ENCODE results near the gene AGAP1. TPM values are rescaled to one million over a fixed set of nuclear protein-coding genes. Genes with fewer than 3 reads are reported as not detected.

Gene AGAP1
- total RNA-seq, 3 donors from 2014 or later (not counting 1 experiment from before 2014, with no cell fraction given), result 42.0 to 56.4 (median 45.7) TPM

DNA sequence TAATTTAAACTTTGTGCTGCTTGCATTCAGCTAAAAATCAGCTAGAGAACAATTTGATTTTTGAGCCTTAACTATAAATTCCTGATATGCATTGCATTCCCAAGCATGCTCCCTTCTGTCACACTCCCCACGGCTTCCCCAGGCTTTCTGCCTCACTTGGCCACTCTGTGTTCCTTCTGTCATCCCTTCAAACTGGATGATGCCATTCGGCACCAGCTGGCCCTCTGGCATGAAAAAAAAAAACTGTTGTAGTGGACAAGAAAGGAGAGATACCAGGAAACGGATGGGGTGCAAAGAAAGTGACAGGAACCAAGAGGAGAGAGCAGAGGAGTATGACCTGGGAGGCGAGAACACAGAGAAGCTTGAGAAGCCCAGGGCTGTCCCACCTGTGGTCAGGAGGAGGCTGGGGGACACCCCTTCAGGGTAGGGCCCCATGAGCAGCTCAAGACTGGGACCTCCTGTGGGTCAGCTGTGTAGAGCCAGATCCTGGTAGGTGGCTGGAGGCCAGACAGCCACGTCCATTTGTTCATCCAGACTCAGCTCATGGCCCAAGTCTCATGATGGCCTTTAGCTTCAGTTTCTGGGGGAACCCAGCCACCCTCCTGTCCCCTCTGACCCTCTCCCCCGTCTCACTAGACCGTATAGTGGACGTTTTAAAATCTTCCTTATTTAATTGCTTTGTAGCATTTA, 462.6 kb downstream of the AGAP1 start:
- TF ChIP-seq, protein P1, sequence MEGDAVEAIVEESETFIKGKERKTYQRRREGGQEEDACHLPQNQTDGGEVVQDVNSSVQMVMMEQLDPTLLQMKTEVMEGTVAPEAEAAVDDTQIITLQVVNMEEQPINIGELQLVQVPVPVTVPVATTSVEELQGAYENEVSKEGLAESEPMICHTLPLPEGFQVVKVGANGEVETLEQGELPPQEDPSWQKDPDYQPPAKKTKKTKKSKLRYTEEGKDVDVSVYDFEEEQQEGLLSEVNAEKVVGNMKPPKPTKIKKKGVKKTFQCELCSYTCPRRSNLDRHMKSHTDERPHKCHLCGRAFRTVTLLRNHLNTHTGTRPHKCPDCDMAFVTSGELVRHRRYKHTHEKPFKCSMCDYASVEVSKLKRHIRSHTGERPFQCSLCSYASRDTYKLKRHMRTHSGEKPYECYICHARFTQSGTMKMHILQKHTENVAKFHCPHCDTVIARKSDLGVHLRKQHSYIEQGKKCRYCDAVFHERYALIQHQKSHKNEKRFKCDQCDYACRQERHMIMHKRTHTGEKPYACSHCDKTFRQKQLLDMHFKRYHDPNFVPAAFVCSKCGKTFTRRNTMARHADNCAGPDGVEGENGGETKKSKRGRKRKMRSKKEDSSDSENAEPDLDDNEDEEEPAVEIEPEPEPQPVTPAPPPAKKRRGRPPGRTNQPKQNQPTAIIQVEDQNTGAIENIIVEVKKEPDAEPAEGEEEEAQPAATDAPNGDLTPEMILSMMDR (IDR thresholded peaks at IDR 0.05), result no peak
- H3K36me3 ChIP-seq (ENCODE audit: control insufficient read depth, insufficient read depth, low read length), result no peaks in the 10 kb centered on the region
- no peak overlapping the region for H3K4me3 ChIP-seq (ENCODE audit: low read length)
- H3K9me3 ChIP-seq (ENCODE audit: control insufficient read depth, insufficient read depth, low read length), result no peaks in the 10 kb centered on the region
- H3K4me1 ChIP-seq (ENCODE audit: control insufficient read depth, insufficient read depth, low read length), result peaks cover 26% of the 10 kb centered on the region
- Mint-ChIP-seq H3K4me3 (no peak overlapping the region), H3K9me3 (no peaks in the 10 kb centered on the region), H3K27me3 (ENCODE audit: low read depth in 2 of 2) (no peaks in the 10 kb centered on the region), H3K27ac (no peak overlapping the region), H3K36me3 (no peaks in the 10 kb centered on the region), H3K4me1 (peaks cover 21 to 39% of the 10 kb centered on the region in 2 donors)
- no peak overlapping the region for H3K27ac ChIP-seq (ENCODE audit: low read length)
- 80% methylated on average over 8 of the region's 8 CpGs for WGBS (ENCODE audit: insufficient coverage)
- ATAC-seq (no peak), DNase-seq (no peak)
- H3K27me3 ChIP-seq (ENCODE audit: control insufficient read depth, insufficient read depth, low read length), result no peaks in the 10 kb centered on the region
- intact Hi-C loops (cut with micrococcal nuclease), result no loop called here

DNA sequence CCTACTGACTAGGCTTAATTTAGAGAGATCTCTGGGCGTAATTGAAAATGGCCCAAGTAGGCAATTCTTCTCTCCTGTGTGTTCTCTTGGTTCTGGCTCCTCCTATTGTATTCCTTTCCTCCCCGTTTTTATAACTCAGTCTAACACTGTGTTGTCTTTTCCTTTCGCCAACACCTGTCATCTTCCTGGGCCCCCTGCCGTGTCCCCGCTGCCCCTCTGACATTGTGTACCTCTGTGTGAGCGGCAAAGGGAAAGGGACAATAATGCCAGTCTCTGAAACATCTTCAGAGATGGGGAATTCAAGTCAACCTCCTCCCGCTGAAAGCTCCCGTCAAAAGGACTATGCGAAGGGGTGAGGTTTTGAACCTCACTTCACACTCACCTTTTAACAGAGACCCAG, 463.4 kb downstream of the AGAP1 start:
- Histone ChIP-seq H3K27ac (ENCODE audit: low read length) (no peak overlapping the region), H3K4me1 (ENCODE audit: control insufficient read depth, insufficient read depth, low read length) (peaks cover 23% of the 10 kb centered on the region), H3K27me3 (ENCODE audit: control insufficient read depth, insufficient read depth, low read length) (no peaks in the 10 kb centered on the region), H3K36me3 (ENCODE audit: control insufficient read depth, insufficient read depth, low read length) (no peaks in the 10 kb centered on the region), H3K9me3 (ENCODE audit: control insufficient read depth, insufficient read depth, low read length) (no peaks in the 10 kb centered on the region), H3K4me3 (ENCODE audit: low read length) (no peak overlapping the region)
- intact Hi-C loops (cut with micrococcal nuclease), result no loop called here
- Mint-ChIP-seq H3K4me1 (peaks cover 13 to 31% of the 10 kb centered on the region in 2 donors), H3K27ac (no peak overlapping the region), H3K4me3 (no peak overlapping the region), H3K36me3 (no peaks in the 10 kb centered on the region), H3K9me3 (no peaks in the 10 kb centered on the region), H3K27me3 (ENCODE audit: low read depth in 2 of 2) (no peaks in the 10 kb centered on the region)
- DNase-seq (no peak), ATAC-seq (no peak)
- TF ChIP-seq, protein P1 (IDR thresholded peaks at IDR 0.05), result no peak
- 93% methylated on average over 9 of the region's 9 CpGs for WGBS (ENCODE audit: insufficient coverage)

DNA sequence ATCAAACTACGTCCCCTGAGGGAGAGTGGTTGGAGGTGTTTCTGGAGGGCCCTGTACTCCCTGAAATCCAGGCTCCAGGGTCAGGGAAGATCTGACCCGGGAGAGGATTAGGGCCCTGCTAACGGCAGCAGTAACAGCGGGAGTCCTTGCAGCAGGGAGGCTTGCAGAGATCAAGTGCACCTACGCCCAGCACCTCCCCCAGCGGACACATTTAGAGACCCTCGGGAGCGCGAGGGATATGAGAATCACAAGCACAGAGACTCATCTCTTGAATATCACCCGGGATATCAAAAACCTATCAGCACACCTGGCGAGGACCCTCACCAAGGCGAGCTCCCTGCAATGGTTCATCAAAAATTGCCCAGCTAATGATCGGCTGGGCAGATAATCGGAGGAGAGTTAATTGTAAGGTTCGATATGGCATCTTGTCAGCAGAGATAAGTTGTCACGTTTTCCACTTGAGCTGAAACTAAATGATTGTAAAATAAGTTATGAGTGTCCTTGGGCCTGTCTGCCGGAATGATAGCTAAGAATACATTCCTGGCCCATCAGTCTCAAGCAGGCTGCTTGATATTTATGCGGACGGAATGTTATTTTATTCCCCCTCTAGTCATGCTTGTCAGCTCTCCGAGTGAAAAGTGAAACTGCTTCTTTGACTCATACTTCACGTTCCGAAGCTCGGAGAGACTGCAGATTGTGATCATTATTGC, 464.5 kb downstream of the AGAP1 start:
- H3K4me3 Mint-ChIP-seq, result no peak overlapping the region
- Histone ChIP-seq H3K27me3 (ENCODE audit: control insufficient read depth, insufficient read depth, low read length) (no peaks in the 10 kb centered on the region), H3K9me3 (ENCODE audit: control insufficient read depth, insufficient read depth, low read length) (no peaks in the 10 kb centered on the region), H3K27ac (ENCODE audit: low read length) (no peak overlapping the region), H3K4me1 (ENCODE audit: control insufficient read depth, insufficient read depth, low read length) (peaks cover 19% of the 10 kb centered on the region), H3K4me3 (ENCODE audit: low read length) (no peak overlapping the region), H3K36me3 (ENCODE audit: control insufficient read depth, insufficient read depth, low read length) (no peaks in the 10 kb centered on the region)
- no peak for ATAC-seq
- no peak overlapping the region for H3K27ac Mint-ChIP-seq
- no peaks in the 10 kb centered on the region for H3K9me3 Mint-ChIP-seq
- H3K27me3 Mint-ChIP-seq (ENCODE audit: low read depth in 2 of 2), result no peaks in the 10 kb centered on the region
- no peaks in the 10 kb centered on the region for H3K36me3 Mint-ChIP-seq
- intact Hi-C loops (cut with micrococcal nuclease), result no loop called here
- H3K4me1 Mint-ChIP-seq, result peaks cover 14 to 25% of the 10 kb centered on the region in 2 donors
- DNase-seq, result no peak
- TF ChIP-seq, protein P1 (IDR thresholded peaks at IDR 0.05), result no peak
- WGBS (ENCODE audit: insufficient coverage), result 93% methylated on average over 23 of the region's 23 CpGs

Measured in natural killer cell (primary cell).